ENCODE data around the gene WDR62.
A peak's percentile ranks its signal among the peaks of the same experiment; 100 is the strongest.

Gene WDR62

DNA sequence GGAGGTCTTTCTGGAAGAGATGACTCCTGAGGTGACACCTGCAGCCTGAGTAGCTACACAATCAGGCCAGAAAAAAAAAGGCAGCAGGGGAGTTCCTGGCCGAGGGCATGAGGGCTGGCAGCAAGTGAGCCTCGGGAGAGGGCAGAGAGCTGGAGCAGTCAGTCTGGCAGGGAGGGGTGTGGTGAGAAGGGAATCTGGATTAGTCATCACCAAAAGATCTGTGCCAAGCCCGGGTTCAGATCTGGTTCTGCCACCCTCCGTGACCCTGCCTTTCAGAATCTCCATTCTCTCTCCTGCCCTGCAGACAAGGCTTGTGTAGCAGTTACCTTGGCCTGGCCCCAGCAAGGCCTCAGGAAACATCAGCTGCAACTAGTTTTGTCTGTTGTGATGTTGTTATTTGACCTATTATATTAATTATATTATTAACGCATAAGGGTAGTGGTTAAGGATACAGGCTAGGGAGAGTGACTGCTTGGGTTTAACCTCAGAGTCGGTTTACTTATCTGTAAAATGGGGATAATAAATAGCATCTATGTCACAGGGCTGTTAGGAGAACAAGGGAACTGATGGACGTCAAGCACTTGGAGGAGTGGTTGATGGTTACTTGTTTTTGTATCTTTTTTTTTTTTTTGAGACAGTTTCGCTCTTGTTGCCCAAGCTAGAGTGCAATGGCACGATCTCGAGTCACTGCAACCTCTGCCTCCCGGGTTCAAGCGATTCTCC is 82.4 kb downstream of the WDR62 start:
- peaks cover 8 to 11% of the 10 kb centered on the region in 2 donors for H3K4me1 ChIP-seq (ENCODE audit: control insufficient read depth in 1 of 2, insufficient read depth in 2 of 2, low read length in 2 of 2)
- no peaks in the 10 kb centered on the region for H3K9me3 ChIP-seq (ENCODE audit: control insufficient read depth in 1 of 2, low read length in 2 of 2)
- peaks cover 0 to 4% of the 10 kb centered on the region in 2 donors for H3K36me3 ChIP-seq (ENCODE audit: control insufficient read depth in 1 of 2, insufficient read depth in 2 of 2, low read length in 2 of 2)
- H3K27me3 ChIP-seq (ENCODE audit: low read depth, low read length), result no peaks in the 10 kb centered on the region
- H3K27ac ChIP-seq (ENCODE audit: low read length), result peak overlapping the region; percentile 72
- peak overlapping the region in 1 of 2 donors; percentile 37 for H3K4me3 ChIP-seq (ENCODE audit: low read depth in 1 of 2, low read length in 2 of 2)

- no peaks in the 10 kb centered on the region for H3K9me3 ChIP-seq (ENCODE audit: control insufficient read depth in 1 of 2, low read length in 2 of 2)
- peaks cover 10 to 17% of the 10 kb centered on the region in 2 donors for H3K36me3 ChIP-seq (ENCODE audit: control insufficient read depth in 1 of 2, insufficient read depth in 2 of 2, low read length in 2 of 2)
- H3K27me3 ChIP-seq (ENCODE audit: low read depth, low read length), result no peaks in the 10 kb centered on the region
- peaks cover 8 to 11% of the 10 kb centered on the region in 2 donors for H3K4me1 ChIP-seq (ENCODE audit: control insufficient read depth in 1 of 2, insufficient read depth in 2 of 2, low read length in 2 of 2)
- H3K4me3 ChIP-seq (ENCODE audit: low read depth in 1 of 2, low read length in 2 of 2), result peak overlapping the region; percentile 74 to 83
- peak overlapping the region; percentile 87 for H3K27ac ChIP-seq (ENCODE audit: low read length)
These were observed 84.4 kb downstream of the WDR62 start for GRCh38 chr19:36139120-36139472.

DNA sequence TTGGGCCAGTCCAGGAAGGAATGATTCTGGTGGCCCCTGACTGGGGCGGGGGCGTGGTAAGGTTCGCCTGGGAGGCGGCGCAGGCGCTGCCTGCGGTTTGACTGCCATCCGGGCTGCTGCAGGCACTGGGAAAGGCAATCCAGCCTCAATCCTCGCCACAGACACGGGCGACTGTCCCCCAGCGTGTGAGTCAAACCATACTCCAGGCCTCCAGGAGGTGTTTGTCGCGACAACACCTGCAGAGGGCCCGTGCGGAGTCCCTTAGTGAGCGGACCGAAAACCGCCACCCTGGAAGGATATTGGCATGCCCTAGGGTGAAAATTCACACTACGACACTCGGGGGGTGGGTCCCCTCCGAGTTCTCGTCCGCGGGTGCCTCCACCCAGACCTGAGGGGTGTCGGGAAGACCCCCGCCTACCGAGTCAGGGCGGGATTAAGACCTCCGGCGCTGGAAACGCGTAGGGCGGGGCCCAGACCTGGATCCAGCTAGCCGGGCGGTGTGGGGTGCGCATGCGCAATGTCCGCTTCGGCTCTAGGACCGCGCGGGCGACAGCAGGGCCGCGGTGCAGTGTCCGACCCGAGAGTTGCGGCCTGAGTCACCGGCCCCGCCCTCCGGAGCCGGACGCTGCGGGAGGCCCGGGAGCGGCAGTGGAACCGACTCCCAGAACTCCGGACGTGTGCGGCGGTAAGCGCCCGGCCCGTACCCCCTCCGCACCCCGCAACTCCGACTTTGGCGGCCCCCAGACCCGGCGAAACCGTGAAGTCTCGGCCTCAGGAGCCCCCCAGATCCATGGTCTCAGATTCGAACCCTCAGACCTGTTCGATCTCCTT is 85.0 kb downstream of the WDR62 start, which contains the start of gene CAPNS1:
Gene CAPNS1 (plus strand): TSS at position 594 of the 831 bp plus-strand sequence. CDS start 946 bp downstream, outside the sequence.
- peaks cover 12 to 22% of the 10 kb centered on the region in 2 donors for H3K36me3 ChIP-seq (ENCODE audit: control insufficient read depth in 1 of 2, insufficient read depth in 2 of 2, low read length in 2 of 2)
- H3K4me3 ChIP-seq (ENCODE audit: low read depth in 1 of 2, low read length in 2 of 2), result peak within 1 kb of the TSS; percentile 83 to 100
- H3K4me1 ChIP-seq (ENCODE audit: control insufficient read depth in 1 of 2, insufficient read depth in 2 of 2, low read length in 2 of 2), result peaks cover 8 to 11% of the 10 kb centered on the region in 2 donors
- H3K27me3 ChIP-seq (ENCODE audit: low read depth, low read length), result no peaks in the 10 kb centered on the region
- no peaks in the 10 kb centered on the region for H3K9me3 ChIP-seq (ENCODE audit: control insufficient read depth in 1 of 2, low read length in 2 of 2)
- peak within 1 kb of the TSS; percentile 100 for H3K27ac ChIP-seq (ENCODE audit: low read length)

GRCh38 chr19:36140304-36141038 is 85.8 kb downstream of the WDR62 start:
- Histone ChIP-seq H3K27me3 (ENCODE audit: low read depth, low read length) (no peaks in the 10 kb centered on the region), H3K36me3 (ENCODE audit: control insufficient read depth in 1 of 2, insufficient read depth in 2 of 2, low read length in 2 of 2) (peaks cover 17 to 30% of the 10 kb centered on the region in 2 donors), H3K9me3 (ENCODE audit: control insufficient read depth in 1 of 2, low read length in 2 of 2) (no peaks in the 10 kb centered on the region), H3K4me3 (ENCODE audit: low read depth in 1 of 2, low read length in 2 of 2) (peak overlapping the region; percentile 83 to 100), H3K4me1 (ENCODE audit: control insufficient read depth in 1 of 2, insufficient read depth in 2 of 2, low read length in 2 of 2) (peaks cover 8 to 11% of the 10 kb centered on the region in 2 donors), H3K27ac (ENCODE audit: low read length) (peak overlapping the region; percentile 100)

- peak overlapping the region; percentile 67 for H3K27ac ChIP-seq (ENCODE audit: low read length)
- peaks cover 25 to 38% of the 10 kb centered on the region in 2 donors for H3K36me3 ChIP-seq (ENCODE audit: control insufficient read depth in 1 of 2, insufficient read depth in 2 of 2, low read length in 2 of 2)
- no peaks in the 10 kb centered on the region for H3K9me3 ChIP-seq (ENCODE audit: control insufficient read depth in 1 of 2, low read length in 2 of 2)
- peak overlapping the region; percentile 83 to 100 for H3K4me3 ChIP-seq (ENCODE audit: low read depth in 1 of 2, low read length in 2 of 2)
- H3K27me3 ChIP-seq (ENCODE audit: low read depth, low read length), result no peaks in the 10 kb centered on the region
- H3K4me1 ChIP-seq (ENCODE audit: control insufficient read depth in 1 of 2, insufficient read depth in 2 of 2, low read length in 2 of 2), result peaks cover 8 to 11% of the 10 kb centered on the region in 2 donors
These were observed 86.6 kb downstream of the WDR62 start for GRCh38 chr19:36141039-36141927.

- H3K4me3 ChIP-seq (ENCODE audit: low read depth in 1 of 2, low read length in 2 of 2), result peak overlapping the region in 1 of 2 donors; percentile 83
- H3K36me3 ChIP-seq (ENCODE audit: control insufficient read depth in 1 of 2, insufficient read depth in 2 of 2, low read length in 2 of 2), result peaks cover 33 to 46% of the 10 kb centered on the region in 2 donors
- peaks cover 8 to 11% of the 10 kb centered on the region in 2 donors for H3K4me1 ChIP-seq (ENCODE audit: control insufficient read depth in 1 of 2, insufficient read depth in 2 of 2, low read length in 2 of 2)
- no peak overlapping the region for H3K27ac ChIP-seq (ENCODE audit: low read length)
- no peaks in the 10 kb centered on the region for H3K27me3 ChIP-seq (ENCODE audit: low read depth, low read length)
- H3K9me3 ChIP-seq (ENCODE audit: control insufficient read depth in 1 of 2, low read length in 2 of 2), result no peaks in the 10 kb centered on the region
These were observed 87.3 kb downstream of the WDR62 start for GRCh38 chr19:36142046-36142445.

DNA sequence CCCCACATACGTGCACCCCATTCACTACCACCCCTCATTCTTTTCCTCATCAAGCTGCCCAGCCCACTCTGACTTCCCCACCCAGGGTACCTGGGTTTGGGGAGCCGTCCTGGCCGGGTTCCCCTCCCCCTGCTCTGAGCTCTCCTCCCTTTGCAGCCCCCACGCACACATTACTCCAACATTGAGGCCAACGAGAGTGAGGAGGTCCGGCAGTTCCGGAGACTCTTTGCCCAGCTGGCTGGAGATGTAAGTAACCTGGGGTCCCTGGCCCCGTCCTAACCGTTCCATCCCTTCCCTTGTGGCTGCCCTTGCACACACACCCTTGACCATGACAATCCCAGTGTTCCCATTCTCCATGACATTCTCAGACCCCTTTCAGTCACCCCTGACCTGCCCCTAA is 87.8 kb downstream of the WDR62 start:
- Histone ChIP-seq H3K4me3 (ENCODE audit: low read depth in 1 of 2, low read length in 2 of 2) (no peak overlapping the region), H3K27me3 (ENCODE audit: low read depth, low read length) (no peaks in the 10 kb centered on the region), H3K27ac (ENCODE audit: low read length) (no peak overlapping the region), H3K36me3 (ENCODE audit: control insufficient read depth in 1 of 2, insufficient read depth in 2 of 2, low read length in 2 of 2) (peaks cover 35 to 49% of the 10 kb centered on the region in 2 donors), H3K9me3 (ENCODE audit: control insufficient read depth in 1 of 2, low read length in 2 of 2) (no peaks in the 10 kb centered on the region), H3K4me1 (ENCODE audit: control insufficient read depth in 1 of 2, insufficient read depth in 2 of 2, low read length in 2 of 2) (peaks cover 8 to 11% of the 10 kb centered on the region in 2 donors)

GRCh38 chr19:36144624-36145023 is 89.9 kb downstream of the WDR62 start:
- Histone ChIP-seq H3K4me1 (ENCODE audit: control insufficient read depth in 1 of 2, insufficient read depth in 2 of 2, low read length in 2 of 2) (peaks cover 8 to 11% of the 10 kb centered on the region in 2 donors), H3K9me3 (ENCODE audit: control insufficient read depth in 1 of 2, low read length in 2 of 2) (no peaks in the 10 kb centered on the region), H3K36me3 (ENCODE audit: control insufficient read depth in 1 of 2, insufficient read depth in 2 of 2, low read length in 2 of 2) (peaks cover 45 to 59% of the 10 kb centered on the region in 2 donors), H3K27ac (ENCODE audit: low read length) (no peak overlapping the region), H3K27me3 (ENCODE audit: low read depth, low read length) (no peaks in the 10 kb centered on the region), H3K4me3 (ENCODE audit: low read depth in 1 of 2, low read length in 2 of 2) (no peak overlapping the region)

DNA sequence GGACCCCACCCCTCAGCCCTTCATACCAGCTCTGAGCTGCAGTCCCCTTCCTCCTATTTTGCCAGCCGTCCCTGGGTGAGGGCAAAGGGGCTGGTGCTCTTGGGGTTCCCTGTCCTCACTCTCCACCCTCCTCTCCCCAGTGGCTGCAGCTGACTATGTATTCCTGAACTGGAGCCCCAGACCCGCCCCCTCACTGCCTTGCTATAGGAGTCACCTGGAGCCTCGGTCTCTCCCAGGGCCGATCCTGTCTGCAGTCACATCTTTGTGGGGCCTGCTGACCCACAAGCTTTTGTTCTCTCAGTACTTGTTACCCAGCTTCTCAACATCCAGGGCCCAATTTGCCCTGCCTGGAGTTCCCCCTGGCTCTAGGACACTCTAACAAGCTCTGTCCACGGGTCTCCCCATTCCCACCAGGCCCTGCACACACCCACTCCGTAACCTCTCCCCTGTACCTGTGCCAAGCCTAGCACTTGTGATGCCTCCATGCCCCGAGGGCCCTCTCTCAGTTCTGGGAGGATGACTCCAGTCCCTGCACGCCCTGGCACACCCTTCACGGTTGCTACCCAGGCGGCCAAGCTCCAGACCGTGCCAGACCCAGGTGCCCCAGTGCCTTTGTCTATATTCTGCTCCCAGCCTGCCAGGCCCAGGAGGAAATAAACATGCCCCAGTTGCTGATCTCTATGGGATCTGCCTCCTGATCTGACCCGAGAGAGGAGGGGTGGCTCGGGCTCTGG is 95.1 kb downstream of the WDR62 start:
- H3K27me3 ChIP-seq (ENCODE audit: low read depth, low read length), result no peaks in the 10 kb centered on the region
- no peak overlapping the region for H3K4me3 ChIP-seq (ENCODE audit: low read depth in 1 of 2, low read length in 2 of 2)
- no peak overlapping the region for H3K27ac ChIP-seq (ENCODE audit: low read length)
- no peaks in the 10 kb centered on the region for H3K9me3 ChIP-seq (ENCODE audit: control insufficient read depth in 1 of 2, low read length in 2 of 2)
- H3K4me1 ChIP-seq (ENCODE audit: control insufficient read depth in 1 of 2, insufficient read depth in 2 of 2, low read length in 2 of 2), result peaks cover 0 to 14% of the 10 kb centered on the region in 2 donors
- peaks cover 44 to 45% of the 10 kb centered on the region in 2 donors for H3K36me3 ChIP-seq (ENCODE audit: control insufficient read depth in 1 of 2, insufficient read depth in 2 of 2, low read length in 2 of 2)

- H3K4me1 ChIP-seq (ENCODE audit: control insufficient read depth in 1 of 2, insufficient read depth in 2 of 2, low read length in 2 of 2), result peaks cover 0 to 14% of the 10 kb centered on the region in 2 donors
- H3K36me3 ChIP-seq (ENCODE audit: control insufficient read depth in 1 of 2, insufficient read depth in 2 of 2, low read length in 2 of 2), result peaks cover 38 to 39% of the 10 kb centered on the region in 2 donors
- H3K27me3 ChIP-seq (ENCODE audit: low read depth, low read length), result no peaks in the 10 kb centered on the region
- no peaks in the 10 kb centered on the region for H3K9me3 ChIP-seq (ENCODE audit: control insufficient read depth in 1 of 2, low read length in 2 of 2)
- H3K4me3 ChIP-seq (ENCODE audit: low read depth in 1 of 2, low read length in 2 of 2), result peak overlapping the region in 1 of 2 donors; percentile 74
- H3K27ac ChIP-seq (ENCODE audit: low read length), result peak overlapping the region; percentile 45
These were observed 95.9 kb downstream of the WDR62 start for GRCh38 chr19:36150586-36150985.

Data from muscle layer of duodenum (tissue), 2 donors.